Measurements from ENCODE around the gene TIMP4. TPM values are rescaled to one million over a fixed set of nuclear protein-coding genes. Genes with fewer than 3 reads are reported as not detected.

The TIMP4 gene
- total RNA-seq, 1 donor from 2014 or later, result 0.75 TPM

GRCh38 chr3:12180631-12181030 lies 21.9 kb upstream of the TIMP4 start:
- Mint-ChIP-seq H3K4me3 (no peak overlapping the region), H3K27me3 (ENCODE audit: low read depth) (no peaks in the 10 kb centered on the region), H3K27ac (ENCODE audit: unreplicated experiment) (no peak overlapping the region), H3K9me3 (no peaks in the 10 kb centered on the region), H3K36me3 (ENCODE audit: low read depth) (no peaks in the 10 kb centered on the region), H3K4me1 (no peaks in the 10 kb centered on the region)
- no peak for DNase-seq (ENCODE audit: low read depth, low spot score)
- no peak for TF ChIP-seq CTCF (conservative IDR thresholded peaks at IDR 0.05)

GRCh38 chr3:12180218-12180617 lies 21.5 kb upstream of the TIMP4 start:
- Mint-ChIP-seq H3K36me3 (ENCODE audit: low read depth) (no peaks in the 10 kb centered on the region), H3K4me1 (no peaks in the 10 kb centered on the region), H3K9me3 (no peaks in the 10 kb centered on the region), H3K27ac (ENCODE audit: unreplicated experiment) (no peak overlapping the region), H3K27me3 (ENCODE audit: low read depth) (no peaks in the 10 kb centered on the region), H3K4me3 (no peak overlapping the region)
- DNase-seq (ENCODE audit: low read depth, low spot score), result no peak
- TF ChIP-seq CTCF (conservative IDR thresholded peaks at IDR 0.05), result no peak

- no peak overlapping the region for H3K27ac Mint-ChIP-seq (ENCODE audit: unreplicated experiment)
Measured at GRCh38 chr3:12179441-12179840, 20.7 kb upstream of the TIMP4 start.

GRCh38 chr3:12178091-12178820 lies 19.5 kb upstream of the TIMP4 start:
- no peak overlapping the region for H3K4me3 Mint-ChIP-seq
- no peak for TF ChIP-seq CTCF (conservative IDR thresholded peaks at IDR 0.05)
- no peaks in the 10 kb centered on the region for H3K27me3 Mint-ChIP-seq (ENCODE audit: low read depth)
- H3K36me3 Mint-ChIP-seq (ENCODE audit: low read depth), result peaks cover 3% of the 10 kb centered on the region
- H3K27ac Mint-ChIP-seq (ENCODE audit: unreplicated experiment), result no peak overlapping the region
- peaks cover 7% of the 10 kb centered on the region for H3K9me3 Mint-ChIP-seq
- DNase-seq (ENCODE audit: low read depth, low spot score), result no peak
- no peaks in the 10 kb centered on the region for H3K4me1 Mint-ChIP-seq

More at GRCh38 chr3:12179441-12179840, 20.7 kb upstream of the TIMP4 start:
- no peak for DNase-seq (ENCODE audit: low read depth, low spot score)
- no peaks in the 10 kb centered on the region for H3K36me3 Mint-ChIP-seq (ENCODE audit: low read depth)
- no peaks in the 10 kb centered on the region for H3K9me3 Mint-ChIP-seq
- no peaks in the 10 kb centered on the region for H3K4me1 Mint-ChIP-seq
- no peaks in the 10 kb centered on the region for H3K27me3 Mint-ChIP-seq (ENCODE audit: low read depth)
- no peak overlapping the region for H3K4me3 Mint-ChIP-seq
- no peak for TF ChIP-seq CTCF (conservative IDR thresholded peaks at IDR 0.05)

- no peak for DNase-seq (ENCODE audit: low read depth, low spot score)
- Mint-ChIP-seq H3K36me3 (ENCODE audit: low read depth) (peaks cover 4% of the 10 kb centered on the region), H3K27me3 (ENCODE audit: low read depth) (no peaks in the 10 kb centered on the region), H3K4me3 (no peak overlapping the region), H3K4me1 (no peaks in the 10 kb centered on the region), H3K27ac (ENCODE audit: unreplicated experiment) (no peak overlapping the region), H3K9me3 (peaks cover 11% of the 10 kb centered on the region)
- no peak for TF ChIP-seq CTCF (conservative IDR thresholded peaks at IDR 0.05)
Measured at GRCh38 chr3:12177126-12177525, 18.4 kb upstream of the TIMP4 start.
